ENCODE results near the gene FABP6. TPM values are rescaled to one million over a fixed set of nuclear protein-coding genes. Genes with fewer than 3 reads are reported as not detected.

The FABP6 gene
- total RNA-seq, 1 donor from 2014 or later, result not detected

DNA sequence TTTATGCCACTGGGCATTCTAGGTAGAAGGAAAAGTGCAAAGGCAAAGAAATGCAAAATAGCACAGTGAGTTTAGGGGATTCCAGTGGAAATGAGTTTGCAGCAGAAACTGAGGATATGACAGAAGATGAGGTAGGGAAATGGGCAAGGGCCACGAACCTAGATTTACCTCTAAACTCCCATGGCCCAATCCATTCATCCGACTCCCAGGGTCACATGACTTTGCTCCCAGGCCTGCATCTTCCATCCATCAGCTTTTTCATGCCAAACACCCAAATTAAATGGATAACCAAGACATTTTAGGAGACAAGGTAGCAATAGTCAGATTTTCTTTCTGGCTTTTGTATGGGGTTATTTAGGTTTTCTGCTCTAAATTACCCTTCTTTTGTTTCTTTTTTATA lies 22.2 kb upstream of the FABP6 start:
- intact Hi-C loops (cut with micrococcal nuclease), result no loop called here
- Mint-ChIP-seq H3K36me3 (ENCODE audit: low read depth) (no peaks in the 10 kb centered on the region), H3K27ac (no peak overlapping the region), H3K4me3 (no peak overlapping the region), H3K27me3 (peaks cover 4% of the 10 kb centered on the region), H3K4me1 (no peaks in the 10 kb centered on the region), H3K9me3 (no peaks in the 10 kb centered on the region)
- ChIA-PET POLR2A (no interaction called here), CTCF (no interaction called here)
- no peak for ATAC-seq (ENCODE audit: low read depth)
- TF ChIP-seq, protein P1, sequence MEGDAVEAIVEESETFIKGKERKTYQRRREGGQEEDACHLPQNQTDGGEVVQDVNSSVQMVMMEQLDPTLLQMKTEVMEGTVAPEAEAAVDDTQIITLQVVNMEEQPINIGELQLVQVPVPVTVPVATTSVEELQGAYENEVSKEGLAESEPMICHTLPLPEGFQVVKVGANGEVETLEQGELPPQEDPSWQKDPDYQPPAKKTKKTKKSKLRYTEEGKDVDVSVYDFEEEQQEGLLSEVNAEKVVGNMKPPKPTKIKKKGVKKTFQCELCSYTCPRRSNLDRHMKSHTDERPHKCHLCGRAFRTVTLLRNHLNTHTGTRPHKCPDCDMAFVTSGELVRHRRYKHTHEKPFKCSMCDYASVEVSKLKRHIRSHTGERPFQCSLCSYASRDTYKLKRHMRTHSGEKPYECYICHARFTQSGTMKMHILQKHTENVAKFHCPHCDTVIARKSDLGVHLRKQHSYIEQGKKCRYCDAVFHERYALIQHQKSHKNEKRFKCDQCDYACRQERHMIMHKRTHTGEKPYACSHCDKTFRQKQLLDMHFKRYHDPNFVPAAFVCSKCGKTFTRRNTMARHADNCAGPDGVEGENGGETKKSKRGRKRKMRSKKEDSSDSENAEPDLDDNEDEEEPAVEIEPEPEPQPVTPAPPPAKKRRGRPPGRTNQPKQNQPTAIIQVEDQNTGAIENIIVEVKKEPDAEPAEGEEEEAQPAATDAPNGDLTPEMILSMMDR (IDR thresholded peaks at IDR 0.05), result no peak
- DNase-seq, result no peak

DNA sequence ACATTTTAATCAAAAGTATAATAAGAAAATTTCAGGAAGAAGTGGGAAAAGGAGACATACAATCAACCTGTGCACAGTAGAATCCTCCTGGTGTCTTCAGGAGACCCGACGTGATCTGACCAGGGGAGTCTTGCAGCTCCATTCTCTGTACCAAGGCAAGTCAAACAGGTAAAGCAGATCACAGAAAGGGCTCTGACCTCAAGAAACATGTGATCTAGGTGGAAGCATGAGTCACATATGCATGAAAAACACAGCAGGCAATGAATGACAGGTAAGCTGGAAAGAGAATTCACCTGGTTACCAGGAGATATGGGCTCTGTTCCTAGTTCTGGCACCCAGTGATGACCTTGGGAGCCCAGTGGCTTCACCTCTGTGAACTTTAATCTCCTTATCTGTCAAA lies 19.4 kb upstream of the FABP6 start:
- DNase-seq (no peak), ATAC-seq (ENCODE audit: low read depth) (no peak)
- Mint-ChIP-seq H3K27me3 (peaks cover 2% of the 10 kb centered on the region), H3K4me1 (no peaks in the 10 kb centered on the region), H3K36me3 (ENCODE audit: low read depth) (no peaks in the 10 kb centered on the region), H3K9me3 (no peaks in the 10 kb centered on the region), H3K4me3 (no peak overlapping the region), H3K27ac (no peak overlapping the region)
- intact Hi-C loops (cut with micrococcal nuclease), result no loop called here
- TF ChIP-seq, protein P1 (IDR thresholded peaks at IDR 0.05), result no peak
- CTCF ChIA-PET, result interaction anchor here (0.8 kb wide), 1 partner anchor 136 kb away, joined by 3 read pairs; no protein-coding TSS in a partner anchor
- POLR2A ChIA-PET, result no interaction called here

DNA sequence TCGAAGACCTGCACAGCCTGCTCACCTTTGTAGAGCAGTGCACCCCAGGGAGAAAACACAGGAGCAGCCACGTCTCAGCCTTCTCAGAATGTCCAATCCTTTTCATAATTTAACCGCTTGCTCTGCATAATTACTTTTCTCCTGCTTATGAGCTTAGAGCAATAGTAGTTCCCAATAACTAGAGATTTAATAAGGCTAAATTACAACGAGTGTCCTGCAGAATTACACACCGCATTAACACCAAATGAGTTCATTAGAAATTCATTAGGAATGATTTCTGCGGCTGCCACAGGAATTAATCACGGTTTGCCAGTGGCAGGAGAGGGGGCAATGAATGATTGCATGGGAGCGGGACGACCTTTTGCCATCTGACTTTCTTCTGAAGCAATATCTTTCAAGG lies 18.7 kb upstream of the FABP6 start:
- peaks cover 2% of the 10 kb centered on the region for H3K27me3 Mint-ChIP-seq

DNA sequence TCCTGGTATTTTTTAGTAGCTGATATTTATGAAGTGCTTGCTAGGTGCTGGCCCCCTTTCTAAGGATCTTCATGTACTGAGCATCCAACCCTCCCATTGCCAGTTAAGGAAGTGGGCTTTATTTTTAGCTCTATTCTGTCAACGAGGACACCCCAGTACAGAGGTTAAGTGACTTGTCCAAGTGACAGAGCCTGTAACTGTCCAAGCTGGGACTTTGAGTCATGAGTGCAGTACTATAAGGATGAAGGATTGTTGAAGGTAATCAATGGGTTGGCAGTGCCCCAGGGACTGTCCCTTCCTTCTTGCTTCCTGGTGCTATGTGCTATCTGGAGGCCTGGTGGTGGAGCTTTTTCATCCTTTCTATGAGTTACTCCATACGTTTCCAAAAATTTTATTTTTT lies 18.0 kb upstream of the FABP6 start:
- H3K27me3 Mint-ChIP-seq, result no peaks in the 10 kb centered on the region
- no peaks in the 10 kb centered on the region for H3K36me3 Mint-ChIP-seq (ENCODE audit: low read depth)
- DNase-seq (no peak), ATAC-seq (ENCODE audit: low read depth) (no peak)
- H3K9me3 Mint-ChIP-seq, result no peaks in the 10 kb centered on the region
- intact Hi-C loops (cut with micrococcal nuclease), result no loop called here
- H3K27ac Mint-ChIP-seq, result no peak overlapping the region
- TF ChIP-seq, protein P1 (IDR thresholded peaks at IDR 0.05), result no peak
- H3K4me1 Mint-ChIP-seq, result no peaks in the 10 kb centered on the region
- H3K4me3 Mint-ChIP-seq, result no peak overlapping the region
- ChIA-PET CTCF (no interaction called here), POLR2A (no interaction called here)

More for the DNA sequence above, 18.7 kb upstream of the FABP6 start:
- POLR2A ChIA-PET, result no interaction called here
- H3K4me1 Mint-ChIP-seq, result no peaks in the 10 kb centered on the region
- H3K27ac Mint-ChIP-seq, result no peak overlapping the region
- DNase-seq (no peak), ATAC-seq (ENCODE audit: low read depth) (no peak)
- H3K4me3 Mint-ChIP-seq, result no peak overlapping the region
- TF ChIP-seq, protein P1 (IDR thresholded peaks at IDR 0.05), result no peak
- no peaks in the 10 kb centered on the region for H3K36me3 Mint-ChIP-seq (ENCODE audit: low read depth)
- CTCF ChIA-PET, result interaction anchor here (0.8 kb wide), 1 partner anchor 135 kb away, joined by 3 read pairs; no protein-coding TSS in a partner anchor
- intact Hi-C loops (cut with micrococcal nuclease), result no loop called here
- no peaks in the 10 kb centered on the region for H3K9me3 Mint-ChIP-seq

DNA sequence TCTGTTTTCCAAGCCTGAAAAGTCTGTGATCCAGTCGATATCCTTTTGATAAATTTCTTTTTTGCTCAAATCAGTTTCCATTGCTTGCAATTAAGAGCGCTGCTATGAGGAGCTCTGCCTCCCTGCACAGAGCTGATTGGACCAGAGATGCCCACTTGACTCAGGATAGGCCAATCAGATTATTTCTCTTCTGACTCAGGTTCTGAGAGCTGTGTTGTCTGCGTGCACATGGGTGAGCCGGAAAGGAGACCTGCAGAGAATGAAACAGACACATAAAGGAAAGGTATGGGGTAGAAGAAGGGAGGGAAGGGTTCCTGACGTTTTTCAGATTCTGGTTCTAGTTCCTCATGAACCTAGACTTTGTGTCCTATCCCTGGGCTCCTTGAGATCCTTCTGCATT lies 15.8 kb upstream of the FABP6 start:
- ATAC-seq (ENCODE audit: low read depth) (no peak), DNase-seq (no peak)
- no peaks in the 10 kb centered on the region for H3K9me3 Mint-ChIP-seq
- ChIA-PET POLR2A (no interaction called here), CTCF (no interaction called here)
- no peaks in the 10 kb centered on the region for H3K4me1 Mint-ChIP-seq
- TF ChIP-seq, protein P1 (IDR thresholded peaks at IDR 0.05), result no peak
- intact Hi-C loops (cut with micrococcal nuclease), result no loop called here
- no peaks in the 10 kb centered on the region for H3K36me3 Mint-ChIP-seq (ENCODE audit: low read depth)
- no peaks in the 10 kb centered on the region for H3K27me3 Mint-ChIP-seq
- H3K4me3 Mint-ChIP-seq, result no peak overlapping the region
- H3K27ac Mint-ChIP-seq, result no peak overlapping the region
